GM21360 (cell line): ENCODE results near the gene RHOBTB3.
"Not testable (repeated sequence)": the region's sequence is repeated elsewhere in the genome, so short reads cannot be mapped to it uniquely, and the experiment has no call there.

Source experiments
- ATAC-seq: cut with Tn5 transposase; IDR thresholded peaks from one replicate; pipeline ENCODE4 v1.9.1; 2021; ENCODE audit warnings: mild to moderate bottlenecking, moderate library complexity; ENCODE audit not compliant: unreplicated experiment

The RHOBTB3 gene

DNA sequence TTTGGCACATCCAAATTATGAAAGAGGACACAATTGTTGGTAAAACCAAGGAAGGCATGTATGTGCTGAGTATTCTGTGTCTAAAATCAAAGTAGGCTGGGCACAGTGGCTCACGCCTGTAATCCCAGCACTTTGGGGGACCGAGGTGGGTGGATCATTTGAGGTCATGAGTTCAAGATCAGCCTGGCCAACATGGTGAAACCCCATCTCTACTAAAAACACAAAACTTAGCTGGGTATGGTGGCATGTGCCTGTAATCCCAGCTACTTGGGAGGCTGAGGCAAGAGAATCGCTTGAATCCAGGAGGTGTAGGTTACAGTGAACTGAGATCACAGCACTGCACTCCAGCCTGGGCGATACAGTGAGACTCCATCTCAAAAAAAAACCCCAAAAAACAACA is 105.8 kb downstream of the RHOBTB3 start:
- ATAC-seq, result not testable (repeated sequence)

DNA sequence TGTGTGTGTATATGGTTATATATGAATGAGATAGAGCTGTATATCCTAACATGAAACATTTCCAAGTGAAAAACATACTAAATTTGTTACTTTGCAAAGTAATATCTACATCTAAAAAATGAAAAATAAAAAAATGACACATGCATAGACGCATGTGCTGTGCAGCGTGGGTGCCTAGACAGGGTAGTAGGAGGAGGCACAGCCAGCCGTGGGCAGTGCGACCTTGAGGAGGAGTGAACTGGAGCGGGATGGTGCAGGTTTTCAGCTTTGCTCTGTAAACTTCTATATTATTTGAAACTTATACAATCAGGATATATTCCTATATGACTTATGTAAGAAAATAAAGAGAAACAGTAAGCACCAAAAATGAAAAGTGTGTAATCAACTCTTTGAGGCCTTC is 106.4 kb downstream of the RHOBTB3 start:
- no peak for ATAC-seq

DNA sequence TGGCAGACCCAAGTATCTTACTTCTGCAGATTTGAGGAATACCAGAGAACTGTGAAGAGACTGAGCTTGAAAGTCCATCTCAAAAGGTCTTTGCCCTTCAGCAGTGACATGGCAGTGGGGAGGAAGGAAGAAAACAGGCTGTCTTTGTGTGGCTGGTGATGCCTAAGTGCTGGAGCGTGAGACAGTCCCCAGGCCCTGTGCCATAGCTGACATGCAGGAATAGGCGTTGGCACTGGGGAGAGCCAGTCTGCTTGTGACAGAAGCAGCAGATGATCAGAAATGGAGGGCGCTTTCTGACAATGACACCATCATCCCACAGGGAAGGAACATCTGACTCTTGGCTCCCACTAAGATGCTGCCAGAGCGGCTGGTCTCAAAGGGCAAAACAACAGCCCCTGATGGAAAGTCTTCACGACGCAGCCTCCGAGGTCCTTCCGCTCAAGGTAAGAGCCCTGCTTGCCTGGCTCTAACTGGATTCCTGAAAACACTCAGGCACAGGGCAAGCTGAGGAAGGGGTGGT is 106.9 kb downstream of the RHOBTB3 start:
- no peak for ATAC-seq

DNA sequence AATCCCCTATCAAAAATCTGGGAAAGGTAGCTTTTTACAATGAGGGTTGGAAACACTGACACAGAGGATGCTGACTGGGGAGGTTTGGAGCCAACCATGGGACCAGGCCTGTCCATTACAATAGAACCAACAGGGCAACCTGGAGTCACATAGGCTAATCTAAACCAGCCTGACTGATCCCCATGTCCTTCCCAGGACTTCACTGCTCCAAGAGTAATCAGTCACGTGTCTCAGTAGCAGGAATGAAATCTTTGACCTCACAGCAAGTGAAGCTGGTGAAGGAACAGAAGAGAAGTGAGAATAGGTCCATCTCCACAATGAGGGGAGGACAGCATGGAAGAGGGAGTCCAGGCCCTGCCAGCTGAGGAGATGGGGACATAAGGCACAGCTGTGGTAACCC is 107.4 kb downstream of the RHOBTB3 start:
- no peak for ATAC-seq

DNA sequence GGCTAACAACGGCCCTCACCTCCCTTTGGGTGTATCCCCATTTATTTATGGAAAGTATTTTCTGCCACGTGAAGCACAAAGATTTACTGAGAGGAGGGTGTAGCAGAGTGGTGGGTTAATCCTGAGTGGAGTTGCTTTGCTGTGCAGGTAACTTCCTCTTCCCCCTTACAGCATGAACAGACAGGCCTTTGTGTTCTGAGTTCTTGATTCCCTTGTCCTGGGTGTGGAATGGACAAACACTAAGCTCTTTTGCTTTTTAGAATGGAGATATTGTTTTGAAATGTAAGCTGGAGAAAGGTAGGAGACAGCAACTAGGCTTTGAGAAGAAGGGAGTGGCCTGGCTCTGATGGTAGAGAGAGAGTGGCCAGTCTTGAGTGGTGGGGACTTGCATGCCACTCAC is 108.5 kb downstream of the RHOBTB3 start:
- ATAC-seq, result no peak

DNA sequence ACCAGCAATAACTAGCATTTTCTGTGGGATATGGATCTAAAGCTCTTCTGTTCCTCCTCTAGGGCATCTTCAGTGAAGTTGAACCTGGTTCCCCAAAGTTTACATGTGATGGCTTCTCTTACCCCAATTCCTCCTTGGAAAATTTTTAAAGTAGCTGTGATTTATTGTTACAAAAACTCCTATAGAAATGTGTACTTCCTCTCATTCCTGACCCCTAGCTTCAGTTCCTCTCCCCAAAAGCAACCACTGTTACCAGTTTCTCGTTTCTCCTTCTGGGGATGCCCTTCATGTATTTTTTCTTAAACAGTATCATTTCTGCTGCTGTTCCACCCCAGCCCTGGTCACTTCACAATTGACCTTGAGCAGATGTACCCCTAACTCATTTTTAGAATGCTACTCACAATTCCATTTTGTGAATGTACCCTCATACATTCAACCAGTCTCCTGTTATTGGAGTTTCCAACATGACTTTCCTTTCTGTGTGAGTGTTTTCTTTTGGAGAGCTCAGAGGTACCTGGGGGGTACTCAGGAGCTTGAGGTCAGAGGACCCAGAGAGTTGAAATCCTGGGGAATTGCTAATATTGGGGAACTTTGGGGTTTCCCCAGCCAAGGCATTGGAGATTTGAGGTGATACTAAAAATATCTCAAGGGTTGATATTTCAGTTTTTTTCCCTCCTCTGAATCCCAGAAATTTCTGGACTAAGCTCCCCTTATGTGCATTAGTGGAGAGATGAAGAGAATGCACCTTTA is 110.0 kb downstream of the RHOBTB3 start:
- ATAC-seq, result no peak

DNA sequence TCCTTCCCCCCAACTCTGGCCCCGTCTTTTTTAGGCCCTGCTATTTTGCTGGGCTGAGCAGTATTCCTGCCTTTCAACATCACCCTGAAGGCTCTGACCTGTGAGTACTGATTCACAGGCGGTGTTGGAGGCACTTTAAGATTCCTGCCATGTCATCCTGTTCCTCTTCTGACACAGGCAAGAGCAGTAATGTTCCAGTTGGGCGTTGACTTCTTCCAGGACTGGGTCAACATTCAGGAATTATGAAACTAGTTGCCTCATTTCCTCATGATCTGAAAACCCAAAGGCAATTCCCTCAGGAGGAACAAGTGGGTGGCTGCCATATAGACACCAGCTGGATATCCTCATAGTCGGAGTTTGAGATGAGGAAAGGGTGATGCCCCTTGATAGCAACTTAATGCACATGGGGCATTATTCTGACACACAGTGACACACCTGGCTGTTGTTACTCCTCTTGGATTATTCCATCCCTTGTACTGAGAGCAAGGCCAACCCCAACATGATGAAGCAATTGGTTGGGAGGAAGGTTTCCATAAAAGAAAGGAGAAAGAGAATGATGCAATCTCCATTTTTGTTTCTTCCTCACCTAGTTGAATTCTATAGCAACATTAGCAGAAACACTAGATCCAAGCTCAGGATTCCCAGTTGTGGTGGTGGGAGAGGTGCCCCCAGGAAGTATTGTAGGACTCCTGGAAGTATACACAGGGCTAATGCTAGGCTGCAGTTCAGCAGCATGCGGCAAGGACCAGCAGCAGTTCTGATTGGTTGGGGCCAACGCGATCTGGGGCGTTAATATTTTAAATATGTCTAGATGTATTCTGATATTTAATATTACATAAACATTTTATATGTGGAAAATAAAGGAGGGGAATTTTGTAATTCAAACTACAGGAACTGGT is 111.0 kb downstream of the RHOBTB3 start:
- no peak for ATAC-seq

DNA sequence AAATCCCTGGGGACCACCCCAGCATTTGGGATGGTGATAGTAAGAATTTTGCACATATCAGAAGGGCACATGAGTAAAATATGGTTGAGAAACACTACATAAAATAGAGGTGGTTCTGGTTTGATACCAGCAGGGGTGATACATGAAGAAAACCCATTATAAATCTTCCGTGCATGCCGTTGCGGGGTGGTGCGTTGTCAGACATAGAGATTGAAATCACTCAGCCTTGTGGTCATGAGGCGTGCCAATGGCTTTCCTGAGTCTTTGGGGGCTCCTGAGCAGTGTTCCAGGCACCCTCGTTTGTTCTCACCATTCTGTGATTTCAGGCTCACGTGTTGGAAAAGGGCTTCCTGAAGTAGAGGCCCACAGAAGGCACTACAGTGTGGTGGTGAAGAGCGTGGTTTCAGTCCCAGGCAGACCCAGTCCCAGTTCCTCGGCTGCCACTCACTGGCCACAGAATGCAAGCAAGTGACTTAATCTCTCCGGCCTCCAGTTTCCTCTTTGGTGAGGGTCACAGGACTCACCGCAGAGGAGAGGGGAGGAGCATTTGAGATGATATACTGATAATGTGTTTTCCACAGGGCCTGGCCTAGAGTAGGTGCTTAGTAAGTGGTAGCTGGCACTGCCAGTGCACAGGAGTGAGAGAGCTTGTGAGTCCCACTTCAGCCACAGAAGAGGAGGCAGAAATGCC is 111.9 kb downstream of the RHOBTB3 start:
- ATAC-seq, result peak; percentile 82

DNA sequence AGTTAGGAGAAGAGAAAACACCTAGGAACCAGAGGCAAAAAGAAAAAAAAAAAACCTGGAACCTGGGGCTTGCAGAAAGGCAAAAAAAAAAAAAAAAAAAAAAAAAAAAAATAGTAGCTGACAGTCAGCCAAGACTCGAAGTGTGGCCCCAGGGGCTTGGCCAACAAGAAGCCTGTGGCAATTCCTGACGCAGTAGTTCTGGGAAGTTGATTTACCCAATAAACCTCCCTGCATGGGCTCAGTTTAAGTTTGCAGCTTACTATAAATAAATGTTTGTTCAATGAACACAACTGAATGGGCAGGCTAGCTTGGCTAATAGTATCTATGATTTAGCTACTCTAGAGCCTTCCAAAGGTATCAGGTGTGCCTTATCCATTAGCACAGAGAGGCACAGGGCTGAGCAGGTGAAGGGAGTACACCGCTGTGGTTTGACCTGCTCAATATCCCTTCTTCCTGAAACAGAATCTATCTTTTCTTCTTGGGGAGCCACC is 112.6 kb downstream of the RHOBTB3 start:
- no peak for ATAC-seq

DNA sequence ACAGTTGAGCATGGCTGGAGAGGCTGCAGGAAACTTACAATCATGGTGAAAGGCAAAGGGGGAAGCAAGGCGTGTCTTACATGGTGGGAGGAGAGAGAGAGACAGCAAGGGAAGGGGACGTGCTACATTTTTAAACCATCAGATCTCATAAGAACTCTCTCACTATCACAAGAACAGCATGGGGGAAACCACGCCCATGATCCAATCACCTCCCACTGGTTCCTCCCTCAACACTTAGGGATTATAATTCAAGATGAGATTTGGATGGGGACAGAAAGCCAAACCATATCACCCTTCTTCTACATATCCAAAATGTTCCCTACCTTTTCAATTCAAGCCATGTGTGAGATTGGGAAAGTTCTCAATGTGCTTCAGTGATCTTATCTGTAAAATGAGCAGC is 114.3 kb downstream of the RHOBTB3 start:
- no peak for ATAC-seq
